ENCODE measurements around the gene NR1H3.

DNA sequence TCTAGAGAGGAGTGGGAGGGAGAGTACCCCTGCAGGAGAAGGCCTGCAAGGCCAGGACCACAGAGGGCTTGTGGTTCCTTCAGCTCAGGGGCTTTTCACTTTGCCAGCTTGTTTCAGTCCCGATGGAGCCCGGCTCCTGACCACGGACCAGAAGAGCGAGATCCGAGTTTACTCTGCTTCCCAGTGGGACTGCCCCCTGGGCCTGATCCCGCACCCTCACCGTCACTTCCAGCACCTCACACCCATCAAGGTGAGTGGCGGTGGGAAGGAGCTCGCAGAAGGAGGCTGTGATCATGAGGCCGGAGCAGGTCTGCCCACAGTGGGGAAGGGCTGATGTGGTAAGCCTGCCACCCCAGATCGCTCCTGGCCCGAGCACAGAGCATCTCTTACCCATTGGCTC is 22.6 kb upstream of the NR1H3 start:
- TF ChIP-seq CTCF (IDR thresholded peaks at IDR 0.05) (no peak), POLR2A (IDR thresholded peaks at IDR 0.05) (no peak)
